ENCODE results near the gene FRMD3.
"Not testable (repeated sequence)": the region's sequence is repeated elsewhere in the genome, so short reads cannot be mapped to it uniquely, and the experiment has no call there.

The FRMD3 gene

DNA sequence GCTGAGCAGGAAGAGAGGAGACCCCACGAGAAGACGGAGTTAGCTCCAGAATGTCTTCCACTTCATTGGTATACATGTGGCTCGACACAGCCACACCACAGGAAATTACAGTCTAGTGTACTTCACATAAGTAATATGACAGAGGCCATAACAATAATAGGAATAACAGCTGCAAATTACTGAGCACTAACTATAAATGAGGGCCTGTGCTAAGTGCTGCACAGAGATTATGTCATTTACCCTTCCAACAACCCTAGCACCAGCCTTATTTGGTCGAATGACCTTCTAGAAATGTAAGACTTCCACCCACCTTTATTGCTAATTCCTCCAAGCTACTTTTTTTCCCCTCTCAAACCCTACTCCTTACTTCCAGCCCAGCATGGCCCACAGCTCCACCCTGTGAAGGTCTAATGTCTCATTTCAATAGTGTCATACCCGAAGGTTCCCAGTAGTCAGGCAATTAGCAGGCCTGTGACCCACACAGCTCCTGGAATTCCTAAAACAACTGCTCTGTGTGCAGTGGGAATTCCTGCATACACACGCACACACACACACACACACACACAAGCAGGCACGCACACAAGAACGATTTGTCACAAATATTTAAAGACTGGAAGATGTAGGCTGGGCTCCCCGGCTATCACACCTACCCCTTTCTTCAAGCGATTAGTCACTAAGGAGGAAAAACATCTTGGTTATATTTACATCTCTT is 134.5 kb downstream of the FRMD3 start:
- in situ Hi-C loops (cut with HindIII; ENCODE audit: low sequenced_read_pairs) = no loop called here

DNA sequence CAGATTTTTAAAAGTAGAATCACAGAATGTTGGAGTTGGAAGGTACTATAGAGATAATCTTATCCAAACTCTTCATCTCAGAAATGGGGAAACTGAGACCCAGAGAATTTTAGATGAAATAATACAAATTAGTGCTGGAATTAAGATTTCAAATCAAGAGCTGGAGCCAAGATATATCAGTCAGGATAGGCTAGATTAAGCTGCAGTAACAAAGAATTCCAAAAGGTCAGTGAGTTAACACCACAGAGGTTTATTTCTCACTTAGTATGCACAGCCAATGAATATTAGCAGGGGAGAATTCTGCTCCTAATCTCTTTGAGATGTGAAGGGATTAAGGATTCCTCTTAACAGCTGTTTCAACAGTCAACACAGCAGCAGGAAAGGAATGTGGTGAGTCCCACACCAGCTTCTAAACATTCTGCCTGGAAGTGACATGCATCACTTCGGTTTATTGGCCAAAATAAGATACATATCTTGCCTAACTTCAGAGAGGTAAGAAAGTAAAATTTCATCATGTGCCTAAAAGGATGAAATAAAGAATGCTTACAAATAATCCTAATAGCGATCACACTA is 136.8 kb downstream of the FRMD3 start:
- in situ Hi-C loops (cut with HindIII; ENCODE audit: low sequenced_read_pairs) = no loop called here

DNA sequence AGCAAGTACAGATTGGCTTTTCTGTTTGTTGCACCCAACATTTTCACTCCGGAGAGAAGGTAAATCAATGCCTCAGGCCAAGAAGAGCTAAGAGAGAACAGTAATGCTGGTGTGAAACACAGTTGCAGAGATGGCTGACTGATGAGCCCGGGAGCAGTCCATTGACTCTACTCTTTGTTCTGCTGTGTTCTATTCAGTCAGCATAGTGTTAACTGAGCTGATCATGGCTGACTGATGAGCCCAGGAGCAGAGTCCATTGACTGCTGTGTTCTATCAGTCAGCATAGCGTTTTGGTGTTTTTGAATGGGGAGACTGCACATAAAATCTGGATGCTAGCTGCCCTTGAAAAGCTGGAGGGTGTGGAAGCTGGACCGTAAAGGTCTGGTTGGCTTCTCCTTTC is 141.4 kb downstream of the FRMD3 start:
- in situ Hi-C loops (cut with HindIII; ENCODE audit: low sequenced_read_pairs) = no loop called here

DNA sequence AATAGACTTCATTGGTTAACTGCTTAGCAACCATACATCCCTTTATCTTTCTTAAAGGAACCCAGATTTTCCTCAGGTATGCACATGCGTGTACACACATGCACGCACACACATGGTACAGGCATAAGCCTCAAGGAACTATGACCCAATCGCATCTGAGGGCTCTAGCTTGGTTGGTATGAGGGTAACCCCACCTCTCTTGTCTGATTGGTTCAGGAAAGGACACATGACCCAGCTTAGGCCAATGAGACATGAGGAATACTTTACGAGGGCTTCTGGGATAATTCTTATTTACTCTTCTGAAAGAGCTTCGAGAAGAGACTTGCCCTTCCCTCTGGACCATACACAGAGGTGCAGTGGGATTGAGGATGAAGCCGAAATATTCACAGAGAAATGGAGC is 141.9 kb downstream of the FRMD3 start:
- in situ Hi-C loops (cut with HindIII; ENCODE audit: low sequenced_read_pairs) = no loop called here

DNA sequence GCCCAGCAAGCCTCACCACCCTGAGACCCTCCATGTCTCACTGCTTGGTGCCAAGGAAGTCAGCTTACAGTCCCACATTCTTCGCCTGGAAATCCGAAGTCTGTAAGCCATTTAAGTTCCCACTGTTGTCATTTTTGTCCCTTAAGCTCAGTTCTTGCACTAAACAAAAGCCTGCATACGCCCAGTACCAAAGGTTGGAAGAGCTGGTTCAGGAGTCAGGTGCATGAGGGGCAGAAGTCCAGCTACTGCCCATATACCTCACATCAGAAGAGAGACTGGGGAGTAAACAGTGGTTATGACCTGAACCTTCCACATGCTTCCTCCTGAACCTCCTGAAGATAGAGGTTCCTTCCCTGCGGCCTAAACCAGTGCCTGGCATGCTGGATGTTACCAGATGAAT is 146.0 kb downstream of the FRMD3 start:
- in situ Hi-C loops (cut with HindIII; ENCODE audit: low sequenced_read_pairs) = no loop called here

DNA sequence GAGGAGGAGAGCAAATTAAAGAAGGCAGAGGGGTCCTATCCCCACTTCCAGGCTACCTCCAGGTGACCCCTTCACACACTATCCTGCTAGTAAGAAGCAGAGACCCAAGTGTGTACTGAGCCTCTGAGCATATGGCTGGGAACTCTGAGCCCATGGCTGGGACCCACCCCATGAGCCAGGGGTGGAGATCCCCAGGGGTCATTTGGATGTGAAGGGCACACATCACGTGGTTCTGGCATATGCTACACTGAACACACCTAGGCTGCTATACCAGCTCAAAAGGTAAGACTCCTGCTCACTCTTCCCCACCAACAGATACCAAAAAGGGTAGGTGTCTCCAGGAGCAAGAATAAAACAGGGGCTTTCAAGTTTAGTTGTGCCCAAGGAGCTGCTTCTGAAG is 149.9 kb downstream of the FRMD3 start:
- in situ Hi-C loops (cut with HindIII; ENCODE audit: low sequenced_read_pairs) = no loop called here

DNA sequence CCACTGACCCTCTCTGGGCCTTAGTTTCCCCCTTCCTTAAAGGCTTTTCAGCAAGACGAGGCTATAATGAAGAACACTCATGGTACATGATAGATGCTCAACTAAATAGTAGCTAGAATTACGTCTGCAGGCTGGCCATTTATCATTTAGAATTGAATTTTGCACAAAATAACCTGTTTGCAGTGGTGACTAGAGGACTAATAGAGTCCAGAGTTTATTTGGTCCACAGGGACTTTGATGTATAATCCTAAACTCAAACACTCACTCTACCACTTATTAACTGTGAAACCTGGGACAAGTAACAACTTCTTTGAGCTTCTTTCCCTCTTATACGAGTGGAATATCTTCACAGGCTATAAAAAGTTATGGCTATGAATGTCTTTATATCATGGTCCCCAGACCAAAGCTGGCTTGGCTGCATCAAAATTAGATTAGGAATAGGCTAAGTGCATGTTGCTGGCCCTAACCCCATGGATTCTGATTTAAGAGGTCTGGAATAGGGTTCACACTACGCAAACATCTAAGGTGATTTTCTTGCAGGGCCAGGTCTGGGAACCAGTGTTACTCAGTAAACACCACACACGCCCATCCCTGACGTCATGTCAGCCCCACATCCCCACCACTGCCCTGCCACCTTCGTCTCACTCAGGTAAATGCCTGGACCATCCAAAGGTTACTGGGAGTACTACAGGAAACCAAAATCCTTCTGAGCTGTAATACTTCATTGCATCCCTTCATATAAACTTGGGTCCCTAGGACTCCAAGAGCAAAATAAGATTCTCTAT is 150.6 kb downstream of the FRMD3 start:
- in situ Hi-C loops (cut with HindIII; ENCODE audit: low sequenced_read_pairs) = no loop called here

DNA sequence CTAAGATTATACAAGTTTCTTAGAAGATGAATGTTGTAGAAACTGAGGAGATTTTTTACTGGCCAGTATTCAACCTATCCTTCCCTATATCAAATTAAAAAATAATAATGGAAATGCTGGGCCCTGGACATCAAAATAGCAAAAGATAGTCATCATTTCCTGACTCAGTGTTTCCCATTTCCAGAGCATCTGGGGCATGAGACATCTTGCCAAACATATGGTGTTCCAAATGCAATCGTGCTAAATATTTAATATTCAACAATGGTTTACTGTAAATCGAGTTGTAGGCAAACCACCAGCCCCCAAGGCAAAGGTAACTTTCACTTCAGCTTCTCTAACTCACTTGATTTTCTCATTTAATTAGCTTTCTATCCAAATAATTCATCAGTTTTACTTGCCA is 152.9 kb downstream of the FRMD3 start:
- in situ Hi-C loops (cut with HindIII; ENCODE audit: low sequenced_read_pairs) = no loop called here

DNA sequence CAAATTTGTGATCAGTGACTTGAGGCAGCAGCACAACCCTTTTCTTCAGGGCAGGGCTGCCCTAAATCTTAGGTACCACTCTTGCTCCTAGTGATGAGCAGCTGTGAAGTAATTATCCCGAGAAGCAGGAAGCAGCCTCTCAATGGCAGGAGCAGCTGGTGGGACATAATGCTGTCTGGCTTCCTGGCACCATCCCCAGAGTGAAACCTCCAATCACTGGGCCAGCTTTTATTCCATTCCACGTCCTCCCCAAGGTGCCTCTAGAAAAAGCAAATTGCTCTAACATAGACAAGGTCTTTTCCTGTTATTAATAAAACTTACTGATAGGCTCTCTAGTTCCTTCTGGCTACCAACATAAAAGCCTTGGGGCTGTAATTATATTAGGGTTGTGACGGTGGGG is 154.0 kb downstream of the FRMD3 start:
- in situ Hi-C loops (cut with HindIII; ENCODE audit: low sequenced_read_pairs) = loop anchor here (5.0 kb wide), 1 partner anchor 48 kb away; no protein-coding TSS in a partner anchor

DNA sequence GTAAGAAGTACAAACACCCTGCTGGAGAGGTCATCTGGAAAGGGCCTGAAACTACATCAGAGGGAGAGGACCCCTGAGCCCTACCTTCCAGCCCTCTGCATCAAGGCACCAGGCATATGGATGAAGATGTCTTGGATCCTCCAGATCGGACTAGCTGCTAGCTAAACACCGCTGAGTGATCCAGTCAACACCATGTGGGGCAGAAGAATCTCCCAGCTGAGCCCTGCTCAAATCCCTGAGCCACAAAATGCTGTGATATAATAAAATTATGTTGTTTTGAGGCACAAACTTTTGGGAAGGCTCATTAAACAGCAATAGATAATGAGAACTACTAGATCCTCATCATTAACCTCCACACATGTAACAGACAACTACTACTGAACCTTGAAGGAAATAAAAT is 155.2 kb downstream of the FRMD3 start:
- in situ Hi-C loops (cut with HindIII; ENCODE audit: low sequenced_read_pairs) = loop anchor here (5.0 kb wide), 1 partner anchor 49 kb away; no protein-coding TSS in a partner anchor

DNA sequence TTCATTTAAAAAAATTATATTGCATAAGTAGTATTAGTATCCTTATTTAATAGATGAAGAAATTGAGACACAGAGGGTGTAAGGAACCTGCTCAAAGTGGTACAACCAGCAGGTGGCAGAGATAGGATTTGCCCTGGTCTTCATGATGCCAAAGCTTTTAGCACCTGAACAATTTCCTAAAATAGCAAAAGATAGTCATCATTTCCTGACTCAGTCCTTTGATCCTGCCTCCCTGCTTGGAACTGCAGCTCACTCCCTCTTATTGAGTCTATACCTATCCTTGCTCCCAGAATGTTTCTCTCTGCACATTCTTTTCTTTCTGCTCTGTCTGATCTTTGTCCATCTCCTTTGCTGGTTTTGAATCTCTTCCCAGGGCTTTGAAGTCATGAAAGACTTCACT is 155.8 kb downstream of the FRMD3 start:
- in situ Hi-C loops (cut with HindIII; ENCODE audit: low sequenced_read_pairs) = loop anchor here (5.0 kb wide), 1 partner anchor 50 kb away; no protein-coding TSS in a partner anchor

DNA sequence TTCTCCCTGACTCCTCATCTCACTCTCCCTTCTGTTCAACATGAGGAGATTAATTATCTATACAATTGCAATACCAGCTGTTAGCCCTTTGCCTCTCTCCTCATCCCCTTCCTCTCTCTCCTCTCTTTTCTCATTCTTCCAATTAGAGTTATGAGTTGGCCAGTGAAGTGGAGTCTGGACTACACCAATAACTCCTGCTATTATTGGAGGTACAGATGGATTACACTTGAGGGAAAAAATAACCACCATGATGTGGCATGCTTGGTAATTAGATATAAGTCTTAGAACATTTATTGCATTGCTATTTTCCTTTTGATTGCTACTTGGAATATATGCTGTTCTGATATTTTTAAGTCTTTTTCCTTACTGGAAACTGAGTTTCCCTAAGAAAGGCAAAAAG is 159.2 kb downstream of the FRMD3 start:
- in situ Hi-C loops (cut with HindIII; ENCODE audit: low sequenced_read_pairs) = no loop called here

DNA sequence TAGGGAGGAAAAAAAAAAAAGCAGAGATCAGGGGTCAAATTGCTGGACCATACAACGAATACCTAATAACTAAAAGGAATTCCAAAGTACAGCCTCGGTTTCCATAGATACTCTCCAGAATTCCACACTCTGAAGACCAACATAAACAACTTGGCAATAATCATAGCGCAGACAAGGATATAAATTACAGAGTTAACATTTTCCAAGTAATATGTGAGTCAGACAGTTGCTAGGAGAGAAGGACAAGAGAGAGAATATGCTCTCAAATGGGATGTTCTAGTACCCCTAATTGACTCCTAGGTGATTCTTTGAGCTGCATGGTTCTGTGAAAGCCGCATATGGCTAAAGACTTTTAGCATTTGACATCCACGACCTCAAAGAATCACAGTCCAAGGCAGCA is 165.2 kb downstream of the FRMD3 start:
- in situ Hi-C loops (cut with HindIII; ENCODE audit: low sequenced_read_pairs) = no loop called here

DNA sequence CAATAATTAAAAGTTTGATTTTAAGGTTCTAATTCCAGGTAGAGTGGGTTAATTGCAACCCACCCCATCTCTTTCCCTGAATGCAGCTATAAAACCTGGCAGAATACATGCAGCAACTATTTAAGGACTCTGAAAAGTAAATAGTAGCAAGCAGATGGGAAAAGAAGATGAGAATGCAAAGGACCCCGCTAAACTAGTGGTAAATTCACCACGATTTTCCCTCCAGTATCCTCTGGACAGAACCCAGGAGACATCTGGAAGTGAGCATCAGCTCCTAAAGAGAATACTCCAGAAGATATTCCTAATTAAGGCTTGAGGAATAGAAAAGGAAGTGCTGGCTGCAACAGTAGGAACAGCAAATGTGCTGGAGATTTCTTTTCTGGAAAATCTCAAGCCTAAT is 170.9 kb downstream of the FRMD3 start:
- in situ Hi-C loops (cut with HindIII; ENCODE audit: low sequenced_read_pairs) = no loop called here

DNA sequence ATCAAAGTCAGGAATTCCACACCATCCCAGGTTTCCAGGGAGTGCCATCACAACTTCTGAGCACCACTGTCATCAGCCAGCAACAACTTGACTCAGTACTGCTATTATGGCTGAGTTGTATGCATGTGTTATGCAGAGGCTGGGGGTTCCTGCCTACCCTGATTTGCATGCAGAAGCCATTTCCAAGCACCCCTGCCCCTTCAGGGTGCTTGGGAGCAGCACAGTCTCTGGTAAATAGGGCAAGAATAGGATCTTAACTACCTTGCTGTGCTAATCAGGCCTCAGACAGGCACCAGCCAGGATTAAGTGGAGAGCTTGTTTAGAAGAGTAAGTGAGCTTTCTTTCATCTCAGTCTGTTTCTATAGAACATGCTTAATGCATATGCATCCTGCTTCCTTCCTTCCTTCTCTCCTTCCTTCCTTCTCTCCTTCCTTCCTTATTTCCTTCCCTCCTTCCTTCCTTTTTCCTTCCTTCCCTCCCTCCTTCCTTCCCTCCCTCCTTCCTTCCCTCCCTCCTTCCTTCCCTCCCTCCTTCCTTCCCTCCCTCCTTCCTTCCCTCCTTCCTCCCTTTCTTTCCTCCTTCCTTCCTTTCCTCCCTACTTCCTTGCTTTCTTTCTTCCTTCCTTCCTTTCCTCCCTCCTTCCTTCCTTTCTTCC is 175.7 kb downstream of the FRMD3 start:
- in situ Hi-C loops (cut with HindIII; ENCODE audit: low sequenced_read_pairs) = no loop called here

DNA sequence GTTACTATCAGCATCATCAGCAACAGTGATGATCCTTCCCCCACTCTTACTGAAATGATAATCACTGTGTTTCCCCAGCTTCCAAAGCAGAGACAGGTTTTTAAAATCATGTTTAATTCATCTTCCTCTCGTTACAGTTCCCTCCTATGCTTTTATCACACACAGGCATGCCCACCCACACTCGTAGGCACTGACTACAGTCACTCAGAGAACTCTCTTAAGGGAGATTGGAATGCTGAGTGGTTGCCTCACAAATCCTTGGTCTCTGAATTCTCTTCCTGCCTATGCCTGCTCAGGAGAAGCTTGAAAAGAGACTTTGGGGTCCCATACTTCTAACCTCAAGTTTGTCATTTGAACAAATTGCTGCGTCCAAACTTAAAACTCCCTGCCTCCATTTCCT is 179.2 kb downstream of the FRMD3 start:
- in situ Hi-C loops (cut with HindIII; ENCODE audit: low sequenced_read_pairs) = no loop called here

DNA sequence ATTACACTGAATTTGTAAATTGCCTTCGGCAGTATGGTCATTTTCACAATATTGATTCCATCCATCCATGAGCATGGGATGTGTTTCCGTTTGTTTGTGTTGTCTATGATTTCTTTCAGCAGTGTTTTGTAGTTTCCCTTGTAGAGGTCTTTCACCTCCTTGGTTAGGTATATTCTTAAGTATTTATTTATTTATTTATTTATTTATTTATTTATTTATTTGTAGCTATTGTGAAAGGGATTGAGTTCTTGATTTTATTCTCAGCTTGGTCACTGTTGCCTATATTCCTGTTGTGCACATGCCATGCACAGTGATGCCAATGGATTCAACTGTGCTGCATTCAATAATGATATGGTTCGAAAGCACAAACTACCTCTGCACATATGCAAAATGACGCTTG is 179.7 kb downstream of the FRMD3 start:
- in situ Hi-C loops (cut with HindIII; ENCODE audit: low sequenced_read_pairs) = not testable (repeated sequence)

DNA sequence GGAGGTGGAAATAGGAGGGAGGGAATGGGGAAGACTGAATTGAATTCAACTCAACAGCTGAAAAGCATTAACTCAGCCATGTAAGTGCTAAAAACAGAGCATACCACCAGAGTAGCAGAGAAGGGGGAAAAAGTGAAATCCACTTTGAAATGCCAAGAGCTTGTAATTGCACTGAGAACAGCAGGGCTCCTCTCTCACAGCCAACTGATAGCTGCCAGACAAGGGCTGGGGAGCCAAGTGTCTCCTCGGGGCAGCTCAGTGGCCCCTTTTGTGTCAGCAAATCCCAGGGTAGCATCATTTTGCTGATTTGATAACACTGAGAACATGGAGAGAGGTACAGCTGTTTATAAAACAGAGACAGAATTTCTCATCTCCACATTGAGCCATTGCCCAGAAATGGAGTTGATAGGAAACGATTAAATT is 182.5 kb downstream of the FRMD3 start:
- in situ Hi-C loops (cut with HindIII; ENCODE audit: low sequenced_read_pairs) = no loop called here

DNA sequence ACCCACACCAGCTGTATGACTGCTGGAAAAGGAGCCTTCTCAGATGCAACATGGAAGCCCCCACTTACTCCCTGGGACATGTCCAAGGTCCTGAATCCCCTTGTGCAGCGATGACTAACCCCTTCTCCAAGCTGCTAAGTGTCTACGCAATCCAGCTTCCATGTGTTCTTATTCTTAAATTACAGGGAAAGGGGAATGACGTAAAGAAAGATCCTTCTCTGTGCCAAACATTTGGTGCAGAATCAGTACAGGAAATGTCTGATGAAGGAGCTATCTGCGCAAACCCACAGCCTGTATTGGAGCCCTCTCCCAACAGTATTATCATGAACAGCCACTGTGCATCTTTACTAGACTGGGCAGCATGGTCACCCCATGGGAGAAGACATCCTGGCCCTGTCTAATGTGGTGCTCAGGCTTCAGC is 183.2 kb downstream of the FRMD3 start:
- in situ Hi-C loops (cut with HindIII; ENCODE audit: low sequenced_read_pairs) = no loop called here

DNA sequence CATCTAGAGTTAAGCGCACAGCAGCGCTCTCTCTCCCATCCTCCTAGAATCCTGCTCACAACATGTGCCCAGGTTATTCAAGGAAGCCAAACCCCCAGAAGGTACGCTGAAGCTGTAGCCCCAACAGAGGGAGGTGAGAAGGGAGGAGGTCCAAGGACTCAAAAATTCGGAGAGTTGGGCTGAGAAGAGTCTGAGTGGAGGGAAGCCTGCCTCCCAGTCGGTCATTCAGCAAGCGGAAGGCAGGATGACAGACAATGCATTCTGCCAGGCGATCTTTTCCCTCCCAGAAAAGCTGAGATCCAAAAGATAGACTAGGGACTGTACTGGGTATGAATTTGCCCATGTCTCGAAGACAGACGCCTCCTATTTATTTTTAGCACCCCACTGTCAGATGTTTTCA is 189.2 kb downstream of the FRMD3 start:
- in situ Hi-C loops (cut with HindIII; ENCODE audit: low sequenced_read_pairs) = loop anchor here (5.0 kb wide), 1 partner anchor 58 kb away; no protein-coding TSS in a partner anchor
